HG02970 (cell line): Measurements from ENCODE around the gene PGLYRP2.
"Not testable (repeated sequence)": the region's sequence is repeated elsewhere in the genome, so short reads cannot be mapped to it uniquely, and the experiment has no call there.

Experiments
- ATAC-seq: cut with Tn5 transposase; IDR thresholded peaks from one replicate; pipeline ENCODE4 v1.9.1; 2021; ENCODE audit warnings: mild to moderate bottlenecking, moderate library complexity, moderate number of reproducible peaks; ENCODE audit not compliant: unreplicated experiment, low FRiP score

Gene PGLYRP2, protein sequence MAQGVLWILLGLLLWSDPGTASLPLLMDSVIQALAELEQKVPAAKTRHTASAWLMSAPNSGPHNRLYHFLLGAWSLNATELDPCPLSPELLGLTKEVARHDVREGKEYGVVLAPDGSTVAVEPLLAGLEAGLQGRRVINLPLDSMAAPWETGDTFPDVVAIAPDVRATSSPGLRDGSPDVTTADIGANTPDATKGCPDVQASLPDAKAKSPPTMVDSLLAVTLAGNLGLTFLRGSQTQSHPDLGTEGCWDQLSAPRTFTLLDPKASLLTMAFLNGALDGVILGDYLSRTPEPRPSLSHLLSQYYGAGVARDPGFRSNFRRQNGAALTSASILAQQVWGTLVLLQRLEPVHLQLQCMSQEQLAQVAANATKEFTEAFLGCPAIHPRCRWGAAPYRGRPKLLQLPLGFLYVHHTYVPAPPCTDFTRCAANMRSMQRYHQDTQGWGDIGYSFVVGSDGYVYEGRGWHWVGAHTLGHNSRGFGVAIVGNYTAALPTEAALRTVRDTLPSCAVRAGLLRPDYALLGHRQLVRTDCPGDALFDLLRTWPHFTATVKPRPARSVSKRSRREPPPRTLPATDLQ

DNA sequence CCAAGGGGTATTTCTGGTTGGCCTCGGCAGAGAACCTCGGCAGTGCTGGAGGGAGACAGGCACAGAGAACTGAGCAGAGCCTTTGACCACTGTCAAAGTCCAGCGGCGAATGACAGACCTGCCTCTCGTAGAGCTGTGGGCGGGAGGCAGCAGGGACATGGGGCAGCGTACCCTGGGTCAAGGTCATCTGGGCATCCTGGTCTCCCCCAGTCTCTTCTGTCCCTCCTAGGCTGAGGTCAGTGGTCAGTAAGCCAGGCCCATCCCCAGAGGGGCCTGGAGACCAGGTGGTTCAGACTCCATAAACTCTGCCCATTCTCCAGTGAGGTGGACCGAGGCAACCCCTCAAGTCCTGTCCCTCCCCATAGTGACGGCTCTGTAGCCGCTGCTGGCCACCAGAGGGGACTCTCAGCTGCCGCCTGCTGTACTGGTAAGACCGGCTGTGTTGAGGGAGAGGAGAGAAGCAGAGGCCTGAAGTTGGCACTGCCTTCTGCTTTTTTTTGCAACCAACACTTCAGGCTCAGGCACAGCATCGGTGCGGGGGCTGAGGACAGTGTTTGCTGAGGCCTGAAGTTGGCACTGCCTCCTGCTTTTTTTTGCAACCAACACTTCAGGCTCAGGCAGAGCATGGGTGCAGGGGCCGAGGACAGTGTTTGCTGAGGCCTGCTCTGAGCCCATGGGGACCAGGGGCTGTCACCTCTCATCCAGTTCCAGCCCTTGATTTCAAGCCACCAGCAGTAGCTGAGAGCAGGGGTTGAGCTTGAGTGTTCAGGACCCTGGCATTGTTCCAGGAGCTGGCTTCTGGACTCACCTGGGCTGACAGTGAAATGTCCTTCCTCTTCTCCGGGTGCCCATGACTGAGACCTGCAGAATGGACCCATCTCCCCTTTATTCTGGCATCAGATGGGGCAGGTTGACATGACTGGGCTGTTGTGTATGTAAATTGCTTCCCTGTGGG is at the start of gene PGLYRP2:
Gene PGLYRP2 (minus strand): TSS at position 111 of the 955 bp plus-strand sequence. CDS start 130 bp downstream, outside the sequence.
- ATAC-seq = no peak

DNA sequence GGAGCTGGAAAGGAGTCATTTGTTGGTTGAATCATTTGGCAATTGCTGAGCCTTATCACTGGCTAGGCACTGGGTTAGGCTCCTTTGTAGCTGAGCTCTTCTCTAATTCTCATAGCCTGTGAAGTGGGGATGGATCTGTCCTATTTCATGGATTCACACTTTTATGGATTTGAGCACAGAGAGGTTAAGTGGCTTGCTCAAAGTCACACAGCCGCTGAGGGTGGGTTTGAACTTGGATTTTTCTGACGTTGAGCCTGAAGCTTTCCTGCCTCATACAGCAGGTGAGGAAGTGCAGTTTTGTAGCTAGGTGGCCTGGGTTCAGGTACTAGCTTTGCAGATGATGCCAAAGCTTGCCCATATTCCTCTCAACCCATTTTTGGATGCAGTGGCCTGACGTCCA is 48.4 kb upstream of the PGLYRP2 start:
- no peak for ATAC-seq

DNA sequence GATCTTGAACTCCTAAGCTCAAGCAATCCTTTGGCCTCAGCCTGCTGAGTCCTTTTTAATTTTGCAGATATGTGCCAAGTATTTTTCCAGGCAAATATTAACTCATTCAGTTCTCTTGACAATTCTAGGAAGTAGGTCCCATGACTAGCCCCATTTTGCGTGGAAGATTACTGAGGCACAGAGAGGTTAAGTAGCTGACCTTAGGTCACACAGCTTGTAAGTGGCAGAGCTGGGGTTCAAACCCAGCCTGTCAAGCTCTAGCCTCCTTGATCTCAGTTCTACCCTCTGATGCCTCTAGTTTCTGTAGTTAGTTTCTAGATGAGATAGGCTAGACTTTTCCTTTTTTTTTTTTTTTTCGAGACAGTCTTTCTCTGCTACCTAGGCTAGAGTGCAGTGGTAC is 47.1 kb upstream of the PGLYRP2 start:
- no peak for ATAC-seq

DNA sequence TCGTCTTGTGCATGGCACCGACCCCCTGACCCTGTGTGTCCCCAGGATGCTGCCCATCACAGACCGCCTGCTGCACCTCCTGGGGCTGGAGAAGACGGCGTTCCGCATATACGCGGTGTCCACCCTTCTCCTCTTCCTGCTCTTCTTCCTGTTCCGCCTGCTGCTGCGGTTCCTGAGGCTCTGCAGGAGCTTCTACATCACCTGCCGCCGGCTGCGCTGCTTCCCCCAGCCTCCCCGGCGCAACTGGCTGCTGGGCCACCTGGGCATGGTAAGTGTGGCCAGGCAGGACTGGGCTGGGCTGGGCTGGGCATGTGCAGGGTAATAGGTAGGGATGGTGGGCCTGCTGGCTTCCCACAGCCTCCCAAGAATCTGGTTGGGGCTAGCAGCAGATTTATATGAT is 46.0 kb upstream of the PGLYRP2 start:
- ATAC-seq = no peak

DNA sequence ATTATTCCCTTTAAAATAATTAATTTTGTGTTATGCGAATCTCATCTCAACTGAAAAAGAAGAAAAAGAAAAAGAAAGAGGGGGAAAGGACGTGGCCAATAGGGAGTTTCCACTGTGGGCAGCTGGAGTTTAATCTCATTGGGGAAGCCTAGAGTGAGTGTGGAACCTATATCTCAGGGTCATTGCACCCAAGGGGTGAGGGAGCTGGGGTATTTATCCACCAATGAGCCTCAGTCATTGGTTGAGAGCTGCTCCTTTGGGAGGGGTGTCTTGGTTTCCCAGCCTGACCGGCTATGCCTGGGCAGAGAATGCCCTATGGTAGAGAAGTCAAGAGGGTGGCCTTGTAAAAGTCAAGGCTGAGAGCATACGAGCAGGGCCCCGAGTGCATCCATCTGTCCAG is 45.5 kb upstream of the PGLYRP2 start:
- no peak for ATAC-seq

DNA sequence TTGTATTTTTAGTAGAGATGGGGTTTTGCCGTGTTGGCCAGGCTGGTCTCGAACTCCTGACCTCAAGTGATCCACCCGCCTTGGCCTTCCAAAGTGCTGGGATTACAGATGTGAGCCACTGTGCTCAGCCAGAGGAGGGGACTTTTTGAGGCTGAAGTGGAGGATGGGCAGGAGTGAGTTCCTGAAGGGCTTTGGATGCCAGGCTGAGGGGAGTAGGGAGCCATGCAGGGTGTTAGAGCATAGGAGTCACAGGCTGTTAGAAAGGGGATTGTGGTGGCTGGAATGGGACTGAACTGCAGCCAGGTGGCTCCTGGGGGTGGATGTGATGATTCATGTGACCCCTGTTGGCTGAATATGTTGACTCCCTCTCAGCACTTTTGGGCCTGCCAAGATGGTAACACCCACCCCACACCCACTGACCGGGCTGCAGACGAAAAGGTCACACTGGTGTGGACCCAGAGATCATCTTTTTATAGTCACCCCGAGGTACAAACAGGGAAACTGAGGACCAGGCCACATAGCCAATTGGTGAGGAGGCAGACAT is 40.2 kb upstream of the PGLYRP2 start:
- no peak for ATAC-seq

DNA sequence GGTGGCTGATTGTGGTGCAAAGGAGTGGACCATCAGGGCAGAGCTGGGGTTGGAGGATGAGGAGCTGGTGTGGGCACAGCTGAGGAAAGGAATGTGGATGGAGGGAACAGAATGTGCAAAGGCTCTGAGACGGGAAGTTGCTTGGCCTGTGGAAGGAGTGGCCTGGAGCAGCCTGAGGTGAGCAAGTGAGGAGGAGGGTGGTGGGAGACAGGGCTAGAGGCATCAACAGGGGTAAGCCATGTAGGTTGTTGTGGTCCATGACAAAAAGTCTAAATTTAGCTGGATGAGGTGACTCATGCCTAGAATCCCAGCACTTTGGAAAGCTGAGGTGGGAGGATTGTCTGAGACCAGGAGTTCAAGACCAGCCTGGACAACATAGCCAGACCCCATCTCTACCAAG is 38.5 kb upstream of the PGLYRP2 start:
- no peak for ATAC-seq

DNA sequence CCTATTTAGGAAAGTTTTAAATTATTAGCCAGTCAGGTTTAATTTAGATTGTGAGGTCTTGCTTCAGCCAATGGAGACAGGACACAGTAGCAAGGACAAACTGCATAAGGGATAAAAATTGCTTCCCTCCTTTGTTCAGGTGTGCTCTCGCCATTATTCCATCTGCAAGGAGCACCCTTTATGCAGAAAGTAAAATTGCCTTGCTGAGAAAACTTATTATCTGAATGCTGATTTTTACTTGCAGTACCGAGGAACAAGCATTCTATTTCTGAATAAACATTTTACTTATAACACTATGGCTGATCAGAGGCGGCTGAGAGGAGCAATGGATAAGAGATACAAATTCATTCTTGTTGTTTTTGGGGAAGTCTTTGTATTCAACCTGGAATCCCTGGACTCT is 37.1 kb upstream of the PGLYRP2 start:
- ATAC-seq = no peak

DNA sequence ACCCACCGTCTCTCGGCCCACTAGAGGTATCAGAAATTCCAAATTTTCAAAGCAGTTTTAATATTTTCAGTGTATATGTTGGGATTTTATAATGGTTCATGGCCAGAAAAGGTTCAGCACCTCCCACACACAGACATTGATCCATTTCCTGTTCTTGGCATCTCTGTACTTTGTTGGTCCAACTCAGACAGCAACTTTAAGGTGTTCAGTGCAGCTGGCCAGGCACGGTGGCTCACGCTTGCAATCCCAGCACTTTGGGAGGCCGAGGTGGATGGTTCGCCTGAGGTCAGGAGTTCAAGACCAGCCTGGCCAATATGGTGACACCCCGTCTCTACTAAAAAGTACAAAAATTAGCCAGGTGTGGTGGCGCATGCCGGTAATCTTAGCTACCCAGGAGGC is 35.9 kb upstream of the PGLYRP2 start:
- ATAC-seq = not testable (repeated sequence)

DNA sequence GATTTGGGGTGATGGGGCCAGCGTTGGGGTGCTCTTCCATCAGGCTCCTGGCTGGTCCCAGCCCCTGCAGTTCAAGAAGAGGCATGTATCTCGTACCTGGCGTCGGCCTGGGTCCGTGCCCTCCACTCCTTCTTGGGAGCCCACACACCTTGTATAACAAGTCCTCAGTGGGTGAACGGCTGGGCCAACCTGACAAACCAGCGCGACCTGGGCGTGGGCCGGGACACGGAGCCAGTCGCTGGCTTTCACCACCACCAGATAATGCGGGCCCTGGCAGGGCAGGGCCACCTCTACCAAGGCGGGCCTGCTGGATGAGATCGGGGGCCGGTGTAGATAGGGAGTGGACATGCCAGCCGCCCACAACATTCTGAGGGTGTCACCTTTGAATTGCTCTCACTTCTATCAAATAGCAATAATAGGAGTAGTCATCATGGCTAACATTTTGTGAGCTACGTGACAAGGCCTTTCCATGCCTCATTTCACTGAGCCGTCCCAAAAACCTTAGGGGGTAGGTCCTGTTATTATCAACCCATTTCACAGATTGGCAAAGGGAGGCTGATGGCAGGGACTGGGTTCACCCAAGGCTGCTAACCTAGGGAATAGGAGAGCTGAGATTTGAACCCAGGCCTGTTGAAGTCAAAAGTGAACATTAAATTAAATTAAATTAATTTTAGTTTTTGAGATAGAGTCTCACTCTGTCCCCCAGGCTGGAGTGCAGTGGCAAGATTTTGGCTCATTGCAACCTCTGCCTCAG is 32.5 kb upstream of the PGLYRP2 start:
- no peak for ATAC-seq

DNA sequence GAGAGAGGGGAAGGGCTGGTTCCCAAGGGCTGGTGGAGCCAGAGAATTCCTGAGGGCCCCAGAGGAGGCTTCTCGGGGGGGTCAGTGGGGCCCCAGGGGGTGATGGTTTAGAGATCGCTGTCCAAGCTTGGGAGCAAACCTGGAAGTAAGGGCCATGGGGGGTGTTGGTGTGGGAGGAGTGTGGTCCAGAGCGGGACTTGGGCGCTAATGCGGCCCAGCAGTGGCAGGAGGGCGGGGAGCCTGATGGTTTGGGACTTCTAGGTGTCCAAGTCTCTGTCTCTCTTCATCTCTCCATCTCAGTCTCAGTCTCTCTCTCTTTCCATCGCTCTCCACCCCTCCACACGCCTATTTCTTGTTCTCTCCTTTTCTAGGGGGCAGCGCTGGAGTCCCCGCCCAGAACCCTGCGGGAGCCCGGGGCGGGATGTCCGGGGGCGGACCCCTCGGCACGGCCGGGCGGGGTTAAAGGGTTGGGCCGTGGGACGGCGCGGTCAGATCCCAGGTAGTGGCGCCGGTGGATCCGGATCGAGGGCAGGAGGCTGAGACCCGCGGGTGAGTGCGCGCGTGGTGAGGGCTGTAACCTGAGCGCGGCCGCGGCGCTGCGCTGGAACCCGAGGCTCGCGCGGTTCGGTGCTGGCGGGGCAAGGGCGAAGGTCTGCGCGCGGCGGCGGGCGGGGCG is 28.9 kb upstream of the PGLYRP2 start, which contains the start of gene CYP4F22:
Gene CYP4F22 (plus strand): TSS at position 491 of the 676 bp plus-strand sequence. CDS start 16,812 bp downstream, outside the sequence.
- no peak for ATAC-seq

DNA sequence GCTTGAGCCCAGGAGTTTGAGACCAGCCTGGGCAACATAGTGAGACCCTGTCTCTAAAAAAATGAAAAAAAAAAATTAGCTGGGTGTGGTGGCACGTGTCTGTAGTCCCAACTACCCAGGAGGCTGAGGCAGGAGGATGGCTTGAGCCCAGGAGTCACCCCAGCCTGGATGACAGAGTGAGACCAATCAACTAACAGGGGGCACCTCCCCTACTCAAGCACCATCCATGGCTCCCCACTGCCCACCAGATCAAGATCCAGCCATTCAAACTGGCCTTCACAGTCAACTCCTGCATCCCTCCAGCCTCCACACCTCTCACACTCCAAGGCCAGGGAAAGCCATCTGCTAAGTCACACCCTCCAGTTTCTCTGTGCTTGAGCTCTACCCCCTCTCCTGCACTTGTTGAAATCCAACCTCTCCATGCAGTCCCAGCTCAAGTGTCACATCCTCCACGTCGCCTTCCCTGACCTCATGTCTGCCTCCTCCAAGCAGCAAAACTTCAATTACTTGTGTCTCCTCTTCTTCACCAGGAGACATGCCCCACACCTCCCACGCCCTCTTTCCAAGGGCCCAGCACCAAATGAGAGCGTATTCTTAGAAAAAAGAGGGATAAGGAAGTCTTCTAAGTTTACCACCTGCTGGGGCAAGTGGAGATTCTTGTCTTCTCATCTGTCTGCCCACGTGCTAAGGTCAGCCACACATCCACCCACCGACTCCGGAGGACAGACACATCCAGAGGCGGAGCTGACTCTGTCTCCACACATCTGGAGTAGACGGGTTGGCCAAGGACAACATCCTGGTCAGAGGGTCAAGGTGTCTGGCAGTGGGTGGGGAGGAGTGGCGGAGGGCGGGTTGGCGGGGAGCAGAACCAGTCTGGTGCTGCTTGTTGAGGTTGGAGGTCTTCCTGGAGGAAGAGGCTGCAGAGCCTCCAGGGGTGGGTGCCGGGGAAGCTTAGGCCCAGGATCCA is 28.1 kb upstream of the PGLYRP2 start:
- ATAC-seq = no peak

DNA sequence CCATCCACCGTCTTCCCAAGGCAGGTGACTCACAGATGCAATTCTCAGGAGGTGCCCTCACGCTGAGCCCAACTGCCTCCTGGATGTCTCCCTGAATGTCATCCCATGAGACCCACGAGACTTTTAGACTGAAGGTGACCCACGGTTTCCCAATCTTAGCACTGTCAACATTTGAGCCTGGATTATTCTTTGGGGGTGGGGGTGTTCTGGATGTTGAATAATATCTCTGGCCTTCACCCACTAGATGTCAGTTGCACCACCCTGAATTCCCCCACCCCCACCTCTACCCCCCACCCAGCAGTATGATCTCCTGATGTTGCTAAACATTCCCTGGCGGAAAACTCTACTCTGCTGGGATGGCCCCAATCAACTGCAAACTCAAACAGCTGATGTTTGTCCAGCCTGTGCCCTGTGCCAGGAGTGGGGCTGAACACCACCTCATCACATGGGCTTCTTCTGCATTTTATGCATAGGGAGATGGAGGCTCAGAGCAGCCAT is 26.8 kb upstream of the PGLYRP2 start:
- no peak for ATAC-seq

DNA sequence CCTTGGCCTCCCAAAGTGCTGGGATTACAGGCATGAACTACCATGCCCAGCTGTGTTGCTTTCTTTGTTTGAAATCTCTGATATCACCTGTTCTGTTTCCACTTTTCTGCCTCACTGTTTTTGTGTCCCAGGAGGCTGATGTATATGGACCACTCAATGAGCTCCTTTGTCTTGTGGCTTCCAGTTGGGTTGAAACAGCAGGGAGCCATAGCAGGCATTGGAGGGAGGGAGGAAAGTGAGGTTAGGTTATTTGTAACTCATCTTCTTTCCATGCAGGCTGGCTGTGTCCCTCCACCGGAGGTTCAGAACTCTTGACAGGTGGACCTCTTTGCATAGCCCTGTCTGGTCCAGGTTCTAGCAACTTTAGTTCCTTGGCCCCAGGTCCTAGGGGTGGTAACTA is 23.0 kb upstream of the PGLYRP2 start:
- ATAC-seq = no peak

DNA sequence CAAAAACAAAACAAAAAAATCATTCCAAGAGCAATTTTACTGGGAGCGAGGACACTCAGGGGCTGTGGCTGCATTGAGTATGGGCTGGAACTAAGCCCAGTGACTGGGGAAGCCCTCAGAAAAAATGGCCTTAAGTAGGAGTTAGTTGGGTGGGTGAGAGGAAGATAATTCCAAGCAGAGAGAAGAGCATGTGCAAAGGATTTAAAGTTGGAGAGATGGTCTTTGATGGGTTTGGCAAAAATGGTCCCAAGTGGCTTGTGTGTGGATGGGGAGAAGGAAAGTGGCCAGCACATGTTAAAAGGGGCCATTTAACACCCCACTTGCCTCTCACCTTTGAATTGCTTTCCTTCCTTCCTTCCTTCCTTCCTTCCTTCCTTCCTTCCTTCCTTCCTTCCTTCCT is 22.3 kb upstream of the PGLYRP2 start:
- no peak for ATAC-seq

DNA sequence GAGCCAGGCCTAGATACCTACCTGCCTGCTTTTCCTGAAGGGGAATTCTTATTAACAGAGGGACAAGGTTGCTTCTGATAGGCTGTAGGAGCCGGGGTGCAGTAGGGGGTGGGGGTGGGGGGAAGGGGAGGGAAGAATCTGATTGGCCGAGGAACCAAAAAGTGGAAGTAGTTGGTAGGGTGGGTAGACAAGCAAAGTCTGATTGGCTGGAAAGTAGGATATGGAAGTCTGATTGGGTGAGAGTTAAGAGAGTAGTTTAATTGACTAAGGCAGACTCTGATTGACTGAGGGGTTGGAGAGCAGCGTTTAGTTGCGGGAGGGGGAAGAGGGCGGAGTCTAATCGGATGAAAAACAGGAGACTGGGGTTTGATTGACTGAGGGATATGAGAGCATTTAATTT is 19.6 kb upstream of the PGLYRP2 start:
- ATAC-seq = no peak

DNA sequence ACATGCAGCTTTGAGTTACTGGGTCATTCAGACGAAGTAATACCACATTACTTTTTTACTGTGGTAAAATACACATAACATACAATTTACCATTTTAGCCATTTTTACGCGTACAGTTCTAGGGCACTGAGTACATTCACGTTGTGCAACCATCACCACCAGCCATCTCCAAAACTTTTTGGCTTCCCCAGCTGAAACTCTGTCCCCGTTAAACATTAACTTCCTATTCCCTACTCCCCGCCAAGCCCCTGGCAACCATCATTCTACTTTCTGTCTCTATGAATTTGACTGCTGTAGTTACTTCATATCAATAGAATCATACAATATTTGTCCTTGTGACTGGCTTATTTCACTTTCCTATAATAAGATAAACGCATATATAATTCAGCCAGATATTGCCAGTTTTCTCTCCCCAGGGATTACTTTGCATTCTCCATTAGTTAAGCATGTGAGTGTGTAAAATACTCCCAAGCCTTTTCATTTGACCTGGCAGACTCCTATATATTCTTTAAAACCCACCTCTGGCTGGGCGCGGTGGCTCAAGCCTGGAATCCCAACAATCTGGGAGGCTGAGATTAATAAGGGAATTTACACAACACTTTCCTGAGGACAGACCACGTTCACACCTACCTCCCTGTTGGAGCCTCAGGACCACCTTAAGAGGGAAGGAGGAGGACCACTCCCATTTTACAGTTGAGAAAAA is 19.0 kb upstream of the PGLYRP2 start:
- ATAC-seq = no peak
